Activated T-helper 1 cell treated with anti-CD3 and anti-CD28 coated beads, Interleukin-2, amount 50 U/mL, for 16 hours (primary cell): ENCODE results near the gene MPST.

Source experiments
- DNase-seq, 2 donors: peaks; one replicate each; pipeline ENCODE4 v3.0.0-alpha.2; 2020; ENCODE audit warnings: low read depth in 1 of 2, low spot score in 1 of 2

MPST gene

DNA sequence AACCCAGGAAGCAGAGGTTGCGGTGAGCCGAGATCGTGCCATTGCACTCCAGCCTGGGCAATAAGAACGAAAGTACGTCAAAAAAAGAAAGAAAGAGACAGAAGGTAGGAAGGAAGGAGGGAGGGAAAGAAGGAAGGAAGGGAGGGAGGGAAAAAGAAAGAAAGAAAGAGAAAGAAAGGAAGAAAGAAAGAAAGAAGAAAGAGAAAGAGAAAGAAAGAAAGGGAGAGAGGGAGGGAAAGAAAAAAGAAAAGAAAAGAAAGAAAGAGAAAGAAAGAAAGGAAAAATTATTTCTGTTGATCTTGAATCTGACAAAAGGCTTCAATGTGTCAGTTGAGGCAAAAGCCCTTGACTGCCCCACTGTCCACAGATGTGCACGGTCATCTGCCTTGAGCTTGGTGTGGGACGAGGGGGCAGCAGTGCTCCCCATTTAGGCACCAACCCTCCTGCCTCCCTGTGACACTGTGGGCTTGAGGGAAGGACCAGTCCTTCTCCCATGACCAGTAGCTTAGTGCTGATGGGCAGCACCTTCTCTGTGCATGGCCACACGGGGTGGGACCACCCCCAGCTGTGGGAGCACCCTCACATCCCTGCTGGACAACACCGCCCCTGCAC is 56.4 kb downstream of the MPST start:
- no peak for DNase-seq

GRCh38 chr22:37077802-37078448 is 58.4 kb downstream of the MPST start:
- DNase-seq: peak; percentile 79 to 80

DNA sequence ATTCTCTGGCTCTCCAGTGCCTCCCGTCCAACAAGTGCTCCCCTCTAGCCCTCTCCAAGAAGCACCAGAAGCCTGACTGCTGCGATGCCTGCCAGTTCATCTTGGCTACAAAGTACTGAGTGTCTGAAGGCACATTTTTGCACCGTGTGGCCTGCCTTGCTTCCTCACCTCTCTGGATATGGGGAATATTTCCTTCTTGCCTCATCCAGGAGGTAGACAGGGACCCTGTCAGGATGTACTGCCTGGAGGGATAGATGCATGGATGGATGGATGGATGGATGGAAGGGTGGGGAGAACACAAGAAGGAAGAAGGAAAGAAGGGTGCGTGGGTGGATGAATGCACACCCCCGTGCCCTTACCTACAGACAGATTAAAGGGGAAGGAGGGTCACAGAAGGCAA is 59.6 kb downstream of the MPST start:
- DNase-seq: no peak
